ENCODE data around the gene TIMM50.

GRCh38 chr19:39434123-39435076 is 46.2 kb upstream of the TIMM50 start:
- TF ChIP-seq, protein P1, sequence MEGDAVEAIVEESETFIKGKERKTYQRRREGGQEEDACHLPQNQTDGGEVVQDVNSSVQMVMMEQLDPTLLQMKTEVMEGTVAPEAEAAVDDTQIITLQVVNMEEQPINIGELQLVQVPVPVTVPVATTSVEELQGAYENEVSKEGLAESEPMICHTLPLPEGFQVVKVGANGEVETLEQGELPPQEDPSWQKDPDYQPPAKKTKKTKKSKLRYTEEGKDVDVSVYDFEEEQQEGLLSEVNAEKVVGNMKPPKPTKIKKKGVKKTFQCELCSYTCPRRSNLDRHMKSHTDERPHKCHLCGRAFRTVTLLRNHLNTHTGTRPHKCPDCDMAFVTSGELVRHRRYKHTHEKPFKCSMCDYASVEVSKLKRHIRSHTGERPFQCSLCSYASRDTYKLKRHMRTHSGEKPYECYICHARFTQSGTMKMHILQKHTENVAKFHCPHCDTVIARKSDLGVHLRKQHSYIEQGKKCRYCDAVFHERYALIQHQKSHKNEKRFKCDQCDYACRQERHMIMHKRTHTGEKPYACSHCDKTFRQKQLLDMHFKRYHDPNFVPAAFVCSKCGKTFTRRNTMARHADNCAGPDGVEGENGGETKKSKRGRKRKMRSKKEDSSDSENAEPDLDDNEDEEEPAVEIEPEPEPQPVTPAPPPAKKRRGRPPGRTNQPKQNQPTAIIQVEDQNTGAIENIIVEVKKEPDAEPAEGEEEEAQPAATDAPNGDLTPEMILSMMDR (IDR thresholded peaks at IDR 0.05), result no peak
- TF ChIP-seq POLR2A (IDR thresholded peaks at IDR 0.05), result no peak

Measured in testis (tissue), 2 donors.